GM19043 (cell line): Measurements from ENCODE around the gene TNS1.

ENCODE experiments used
- ATAC-seq: cut with Tn5 transposase; IDR thresholded peaks from one replicate; pipeline ENCODE4 v1.9.1; 2021; ENCODE audit warnings: low read depth; ENCODE audit not compliant: unreplicated experiment

The TNS1 gene

GRCh38 chr2:217964275-217965161 is 38.3 kb downstream of the TNS1 start:
- ATAC-seq: no peak

- ATAC-seq: no peak
Measured at GRCh38 chr2:217960351-217960750, 42.4 kb downstream of the TNS1 start.

- no peak for ATAC-seq
Measured at GRCh38 chr2:217959723-217960122, 43.1 kb downstream of the TNS1 start.

- ATAC-seq: no peak
Measured at GRCh38 chr2:217958884-217959225, 43.9 kb downstream of the TNS1 start.

- no peak for ATAC-seq
Measured at GRCh38 chr2:217958206-217958883, 44.5 kb downstream of the TNS1 start.

GRCh38 chr2:217956586-217957457 is 46.0 kb downstream of the TNS1 start:
- ATAC-seq: no peak

DNA sequence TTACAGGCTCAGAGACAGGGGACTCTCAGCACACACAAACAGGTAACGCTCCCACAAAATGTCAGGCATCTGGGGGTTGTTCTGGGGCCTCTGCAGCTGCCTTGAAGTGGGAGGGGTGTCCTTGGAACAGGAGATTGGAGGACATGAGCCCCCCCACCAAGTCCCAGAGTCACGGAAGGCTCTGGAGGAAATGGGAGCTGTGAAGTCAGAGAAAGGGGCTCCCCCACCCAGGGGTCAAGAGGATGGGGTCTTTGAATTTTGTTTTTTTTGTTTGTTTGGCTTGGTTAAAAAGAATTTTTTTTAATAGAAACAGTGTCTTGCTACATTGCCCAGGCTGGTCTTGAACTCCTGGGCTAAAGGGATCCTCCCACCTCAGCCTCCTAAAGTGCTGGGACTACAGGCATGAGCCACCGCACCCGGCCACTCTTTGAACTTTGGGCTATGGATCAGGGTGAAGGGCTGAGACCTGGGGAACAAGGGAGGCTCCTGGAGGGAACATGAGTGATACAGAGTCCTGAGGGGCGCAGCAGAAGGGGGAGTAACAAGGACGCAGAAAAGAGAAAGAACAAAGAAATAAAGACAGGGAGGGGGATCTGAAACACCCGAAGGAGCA is 46.8 kb downstream of the TNS1 start:
- ATAC-seq: no peak

GRCh38 chr2:217954971-217955740 is 47.6 kb downstream of the TNS1 start:
- no peak for ATAC-seq

GRCh38 chr2:217954469-217954868 is 48.3 kb downstream of the TNS1 start:
- no peak for ATAC-seq

DNA sequence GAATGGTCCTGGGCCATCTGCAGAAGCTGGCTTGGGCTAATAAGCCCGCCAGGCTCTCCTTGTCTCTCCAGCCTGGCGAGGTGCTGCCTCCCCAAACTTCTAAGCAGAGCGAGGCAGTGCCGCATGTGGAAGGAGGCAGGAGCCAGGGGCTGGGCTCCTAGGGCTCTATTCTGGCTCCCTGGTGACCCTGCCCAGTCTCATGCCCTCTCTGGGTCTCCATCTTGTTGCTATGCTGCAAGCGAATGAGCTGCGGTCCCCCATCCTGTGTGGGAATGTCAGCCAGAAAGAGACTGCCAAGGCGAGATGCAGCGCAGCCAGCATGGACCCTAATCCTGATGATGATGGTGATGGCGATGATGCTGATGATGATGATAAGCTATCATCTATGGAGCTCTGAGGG is 48.7 kb downstream of the TNS1 start:
- ATAC-seq: no peak

DNA sequence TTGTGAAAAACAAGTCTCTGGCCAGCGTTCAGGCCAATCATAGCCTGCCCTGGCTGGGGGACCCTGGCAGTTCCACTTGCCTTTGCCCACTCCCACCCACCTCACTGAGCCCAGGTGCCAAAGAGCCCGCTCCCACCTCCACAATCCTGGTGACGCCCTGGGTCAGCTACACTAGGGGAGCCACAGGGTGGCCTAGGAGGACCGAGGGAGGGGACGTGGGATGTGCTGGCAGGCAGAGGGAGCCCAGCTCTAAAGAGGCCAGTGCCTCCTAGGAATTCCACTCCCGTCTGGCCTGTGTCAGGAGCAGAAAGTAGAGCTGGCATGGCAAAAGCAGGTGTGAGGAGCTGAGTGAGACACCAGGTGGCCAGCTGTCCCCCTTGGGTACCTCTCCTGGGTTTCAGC is 49.3 kb downstream of the TNS1 start:
- ATAC-seq: no peak

DNA sequence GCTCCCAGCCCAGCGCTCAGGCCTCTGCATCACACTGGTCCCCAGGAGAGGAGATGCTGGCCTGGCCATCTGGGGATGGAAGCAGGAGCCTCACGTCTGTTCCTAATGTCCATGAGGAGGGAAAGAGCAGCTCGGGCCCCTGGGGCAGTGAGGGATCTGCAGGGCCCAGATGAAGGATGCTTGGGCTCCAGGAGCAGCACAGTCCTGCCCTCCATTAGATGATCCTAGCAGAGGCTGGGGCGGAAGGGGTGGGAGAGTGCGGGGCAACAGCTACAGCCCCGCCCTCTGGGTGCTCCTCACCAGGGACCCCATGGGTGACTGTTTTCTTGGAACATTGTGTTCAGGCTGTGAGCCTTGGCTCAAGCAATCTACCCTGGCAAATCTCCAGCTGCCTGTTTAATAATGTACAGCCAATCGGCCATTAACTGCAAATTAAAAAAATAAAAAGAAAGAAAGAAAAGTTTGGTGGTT is 49.7 kb downstream of the TNS1 start:
- no peak for ATAC-seq

GRCh38 chr2:217952409-217952808 is 50.4 kb downstream of the TNS1 start:
- no peak for ATAC-seq

GRCh38 chr2:217951521-217952247 is 51.1 kb downstream of the TNS1 start:
- ATAC-seq: no peak

DNA sequence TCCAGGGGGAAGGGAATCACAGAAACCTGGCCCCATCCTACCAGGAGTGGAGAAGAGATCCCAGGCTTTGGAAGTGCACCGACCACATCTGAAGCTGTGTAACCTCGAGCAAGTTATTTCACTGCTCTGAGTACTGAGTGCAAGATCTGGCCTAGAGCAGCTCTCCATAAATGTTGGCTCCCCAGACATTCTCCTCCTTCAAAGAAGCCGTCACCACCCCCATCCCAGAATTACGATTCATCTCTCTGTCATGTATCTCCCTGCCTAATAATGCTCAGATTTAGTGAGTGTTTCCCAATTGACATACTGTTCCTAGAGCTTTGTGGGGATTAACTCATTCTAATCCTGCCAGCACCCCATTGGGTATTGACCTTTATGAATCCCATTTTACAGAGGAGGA is 51.7 kb downstream of the TNS1 start:
- no peak for ATAC-seq

- no peak for ATAC-seq
Measured at GRCh38 chr2:217950401-217950871, 52.4 kb downstream of the TNS1 start.

DNA sequence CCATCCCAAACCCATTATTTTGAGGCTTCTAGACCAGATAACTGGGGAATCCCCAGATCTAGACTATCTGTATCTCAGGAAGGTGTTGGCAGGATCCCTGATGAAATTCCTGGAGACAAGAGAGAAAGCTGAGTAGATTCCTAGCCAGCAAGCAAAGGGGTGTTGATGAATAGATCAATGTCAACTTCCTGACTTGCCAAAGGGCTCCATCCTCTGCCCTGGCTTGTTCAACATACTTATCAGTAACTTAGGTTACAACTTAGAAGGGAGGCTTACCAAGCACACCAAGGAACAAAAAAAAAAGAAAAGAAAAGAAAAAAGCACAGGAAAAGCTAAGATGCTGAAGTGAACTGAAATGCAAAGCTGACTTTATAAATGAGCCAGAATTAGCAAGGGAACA is 53.3 kb downstream of the TNS1 start:
- no peak for ATAC-seq

DNA sequence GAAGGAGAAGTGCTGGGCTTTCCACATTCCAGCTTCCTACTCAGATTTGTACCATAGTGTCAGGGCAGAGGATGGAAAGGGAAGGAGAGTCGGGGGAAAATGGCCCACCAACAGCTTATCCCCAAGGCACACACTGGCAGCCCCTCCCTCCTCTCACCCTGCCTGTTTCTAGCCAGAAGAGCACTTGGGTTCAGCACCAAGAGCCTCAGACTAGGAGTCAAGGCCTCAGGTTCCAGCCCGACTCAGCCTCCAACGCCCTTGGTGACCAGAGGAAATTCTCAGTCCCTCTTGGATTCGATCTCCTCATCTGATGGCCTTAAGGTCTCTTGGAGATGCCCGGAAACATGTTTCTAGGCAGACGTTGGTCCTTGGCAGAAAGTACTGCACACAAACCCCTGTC is 53.9 kb downstream of the TNS1 start:
- no peak for ATAC-seq

DNA sequence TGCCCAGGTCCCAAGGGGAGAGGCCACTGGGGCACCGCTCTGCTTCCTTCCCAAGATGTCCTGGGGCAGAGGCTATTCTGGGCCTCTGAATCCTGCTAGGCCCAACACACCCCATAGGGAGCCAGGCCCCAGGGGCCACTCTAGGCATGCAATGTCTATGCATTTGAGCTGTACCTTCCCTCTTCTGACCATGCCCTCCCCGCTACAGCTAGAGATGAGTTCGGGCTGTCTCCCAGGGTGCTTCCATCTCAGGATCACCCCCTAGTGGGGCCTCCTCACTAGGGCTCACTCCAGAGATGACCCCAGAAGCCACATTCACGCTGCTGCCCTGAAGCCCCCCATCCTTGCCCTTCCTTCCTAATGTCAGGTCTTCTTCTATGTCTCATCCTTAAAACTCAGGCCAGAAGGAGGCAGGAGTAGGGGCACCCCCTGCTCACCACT is 54.4 kb downstream of the TNS1 start:
- ATAC-seq: no peak
